Left renal cortex interstitium (tissue), 4 donors: ENCODE data around the gene UGT1A7. TPM values are rescaled to one million over a fixed set of nuclear protein-coding genes. Genes with fewer than 3 reads are reported as not detected.

Experiments used
- DNase-seq, 4 donors: peaks; one replicate each; pipeline ENCODE4 v3.0.0-alpha.2; 2013; ENCODE audit warnings: low read depth in 4 of 4, low spot score in 2 of 4, missing footprints in 1 of 4
- polyA plus RNA-seq, 4 donors: library from polyadenylated mRNA; unstranded; fragments of 120-200 nt; gene quantifications; one replicate each; pipeline ENCODE4 v1.2.1, GENCODE V29; 2013; ENCODE audit not compliant: insufficient read length in 4 of 4

UGT1A7 gene
- polyA plus RNA-seq, 4 donors, result not detected

DNA sequence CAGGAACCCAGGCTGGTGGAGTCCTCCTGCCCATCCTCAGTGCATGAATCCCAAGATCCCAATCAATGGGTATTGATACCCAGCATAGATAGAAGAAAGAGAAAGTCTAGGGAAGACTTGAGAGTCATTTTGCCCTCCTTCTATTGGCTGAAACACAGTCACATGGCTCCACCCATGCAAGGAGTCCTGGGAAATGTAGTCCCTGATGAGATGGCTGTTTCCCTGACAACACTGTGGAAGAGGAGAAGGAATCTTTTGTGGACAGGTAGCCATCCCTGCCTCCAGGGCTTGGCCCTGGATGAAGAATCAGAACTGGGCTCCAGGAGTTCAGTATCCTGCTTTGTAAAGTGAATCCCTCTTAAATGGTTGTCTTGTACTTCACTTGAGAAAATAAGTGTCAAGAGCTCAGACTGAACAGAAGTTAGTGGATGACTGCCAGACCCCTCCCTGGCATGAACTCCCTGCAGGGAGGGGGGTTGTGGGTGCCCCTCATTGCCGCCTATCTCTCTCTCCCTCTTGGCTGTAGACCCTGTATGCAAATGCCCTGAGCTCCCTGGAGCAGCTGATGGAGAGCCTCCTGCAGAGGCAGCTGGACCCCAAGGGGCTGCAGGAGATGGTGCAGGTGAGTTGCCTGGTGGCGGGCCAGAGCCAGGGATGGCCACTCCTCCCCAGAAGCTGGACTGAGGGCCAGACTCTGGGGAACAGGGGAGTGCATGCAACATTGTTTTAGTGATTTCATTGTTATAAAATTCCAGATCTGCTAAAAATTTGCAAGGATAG is 132.5 kb downstream of the UGT1A7 start:
- DNase-seq, result peak in 1 of 4 donors; percentile 19

DNA sequence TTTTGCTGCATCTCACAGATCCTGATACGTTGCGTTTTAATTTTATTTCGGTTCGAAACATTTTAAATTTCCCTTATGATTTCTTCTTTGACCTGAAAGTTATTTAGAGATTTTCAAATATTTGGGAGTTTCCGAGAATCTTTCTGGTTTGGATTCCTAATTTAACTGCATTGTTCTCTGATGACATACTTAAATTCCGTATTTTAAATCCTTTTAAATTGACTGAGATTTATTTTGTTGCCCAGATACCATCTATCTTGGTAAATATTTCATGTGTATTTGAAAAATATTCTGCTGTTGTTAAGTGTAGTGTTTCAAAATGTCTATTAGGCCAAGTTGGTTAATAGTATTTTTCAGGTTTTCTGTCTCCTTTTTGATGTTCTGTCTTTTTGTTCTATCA is 134.2 kb downstream of the UGT1A7 start:
- DNase-seq, result no peak

DNA sequence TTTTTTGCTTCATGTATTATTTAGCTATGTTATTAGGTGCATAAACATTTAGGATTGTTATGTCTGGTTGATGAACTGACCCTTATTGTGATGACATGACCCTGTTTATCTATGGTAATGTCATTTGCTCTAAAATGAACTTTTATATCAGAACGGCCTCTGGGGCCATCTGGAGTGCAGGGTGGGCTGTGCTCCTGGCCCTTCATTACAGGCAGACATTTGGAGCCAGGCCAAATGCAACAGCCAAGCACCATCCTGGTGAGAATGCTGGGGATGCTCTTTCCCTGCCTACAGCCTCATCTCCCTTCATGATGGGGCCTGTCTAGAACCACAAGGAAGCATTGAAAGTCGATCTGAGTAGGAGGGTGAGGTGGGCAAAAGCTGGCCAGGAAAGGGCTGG is 134.6 kb downstream of the UGT1A7 start:
- DNase-seq, result no peak

DNA sequence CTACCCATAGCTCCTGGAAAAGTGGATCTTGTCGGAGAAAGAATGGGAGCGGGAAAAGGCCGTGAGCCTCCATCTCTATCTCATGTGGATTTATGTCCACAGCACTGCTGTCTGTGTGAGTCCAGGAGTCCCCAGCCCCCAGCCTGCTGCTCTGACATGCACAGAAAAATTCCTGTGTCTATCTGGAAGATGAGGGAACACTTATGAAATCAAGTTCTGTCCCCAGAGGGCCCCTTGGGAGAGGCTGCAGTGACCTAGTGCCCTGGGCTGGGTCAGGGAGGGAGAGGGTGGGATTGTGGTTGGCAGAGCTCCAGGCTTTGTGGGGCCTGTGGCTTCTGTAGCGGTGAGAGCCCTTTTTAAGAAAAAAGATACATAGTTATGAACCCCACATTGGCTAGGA is 135.1 kb downstream of the UGT1A7 start:
- DNase-seq, result no peak

DNA sequence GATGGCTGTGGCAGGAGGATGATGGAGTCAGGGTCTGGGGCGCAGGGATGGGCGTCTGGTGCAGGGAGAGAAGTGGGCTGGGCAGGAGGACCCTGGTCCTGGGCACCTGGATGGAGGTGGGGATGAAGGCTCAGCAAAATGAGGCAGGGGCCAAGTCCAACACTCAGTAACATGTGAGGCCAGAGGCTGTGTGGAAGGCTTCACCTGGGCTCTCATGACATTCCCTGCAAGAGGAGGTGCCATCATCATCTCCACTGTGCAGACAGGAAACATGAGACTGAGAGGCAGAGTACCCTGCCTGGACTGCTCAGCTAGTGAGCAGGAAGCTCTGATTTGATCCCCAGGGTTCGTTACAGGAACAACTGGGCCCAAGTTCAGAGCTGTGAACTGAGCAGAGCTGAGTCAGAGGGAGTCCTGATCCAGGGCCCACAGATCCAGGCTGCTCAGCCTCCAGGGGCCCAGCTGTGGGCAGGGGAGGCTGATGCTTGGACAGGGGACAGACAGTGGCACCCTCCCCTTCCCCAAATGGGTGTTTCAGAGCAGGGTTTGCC is 135.7 kb downstream of the UGT1A7 start:
- no peak for DNase-seq

DNA sequence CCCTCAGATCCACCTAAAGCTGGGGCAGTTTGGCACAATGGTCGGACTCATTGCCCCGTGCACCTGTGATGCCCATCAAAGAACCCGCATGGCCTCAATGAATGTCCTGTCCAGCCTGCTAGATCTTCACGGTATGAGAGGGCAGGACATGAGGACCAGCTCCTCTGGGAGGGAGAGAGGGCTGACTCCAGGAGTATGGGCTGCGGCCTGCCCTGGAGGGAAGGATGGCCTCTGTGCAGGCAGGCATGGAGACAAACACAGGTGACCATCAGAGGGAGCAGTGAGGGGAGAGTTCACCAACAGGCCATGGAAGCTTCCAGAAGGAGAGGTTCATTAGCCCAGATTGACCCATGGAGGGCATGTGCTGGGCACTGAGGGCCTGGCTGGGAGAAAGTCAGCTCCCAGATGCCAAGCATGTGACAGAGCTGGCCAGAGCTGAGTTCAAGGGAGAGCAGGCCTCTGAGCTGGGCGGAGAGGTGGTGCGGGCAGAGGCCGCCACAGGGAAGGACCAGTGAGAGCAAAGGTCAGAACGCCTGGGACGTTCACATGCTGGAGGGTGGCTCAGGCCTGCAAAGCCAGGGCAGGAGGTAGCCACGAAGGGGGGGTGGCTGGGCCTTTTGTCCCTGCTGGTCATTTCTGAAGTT is 136.4 kb downstream of the UGT1A7 start:
- no peak for DNase-seq

DNA sequence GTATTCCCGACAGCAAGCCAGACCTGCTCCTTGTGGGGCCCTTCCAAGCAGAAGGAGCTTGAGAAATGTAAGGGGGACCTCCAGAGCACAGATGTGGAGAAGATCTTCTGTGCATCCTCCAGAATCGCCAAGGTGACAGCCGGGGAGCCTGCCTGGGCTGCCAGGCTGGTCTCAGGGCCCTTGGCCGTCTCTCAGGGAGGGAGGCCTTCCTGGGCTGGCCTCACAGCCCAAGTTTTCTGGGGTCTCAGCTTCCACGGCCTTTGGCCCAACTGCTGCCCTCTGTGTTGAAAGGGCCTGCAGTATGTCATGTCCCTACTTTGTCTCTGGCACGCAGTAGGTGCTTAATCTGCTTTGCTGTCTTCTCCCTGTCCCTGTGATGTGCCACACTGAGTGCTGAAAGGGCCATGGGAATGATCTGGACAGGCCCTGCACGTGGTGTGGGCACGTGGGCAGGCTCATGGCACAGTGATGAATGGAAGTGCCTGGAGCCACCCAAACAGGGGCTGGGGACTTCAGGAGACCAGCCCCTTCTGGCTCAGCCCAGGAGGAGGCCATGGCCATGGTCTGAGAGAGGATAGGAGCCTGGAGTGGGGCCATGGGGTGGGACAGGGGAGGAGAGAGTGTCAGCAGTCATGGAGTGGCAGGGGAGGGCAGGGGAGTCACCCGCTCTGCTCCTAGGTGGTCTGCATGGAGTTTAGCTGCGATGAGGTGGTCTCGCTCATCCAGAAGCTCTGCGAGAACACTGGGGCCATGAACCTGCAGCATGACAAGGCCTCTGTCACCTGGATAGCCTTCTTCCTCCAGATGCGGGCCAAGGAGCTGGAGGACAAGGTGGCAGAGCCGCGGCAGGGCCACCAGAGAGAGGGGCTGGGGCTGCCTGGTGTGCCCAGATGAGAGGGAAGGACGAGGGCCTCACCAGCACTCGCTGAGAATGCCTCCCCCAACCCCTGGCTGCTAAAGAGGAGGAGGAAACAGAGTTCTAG is 137.2 kb downstream of the UGT1A7 start:
- DNase-seq, result no peak

DNA sequence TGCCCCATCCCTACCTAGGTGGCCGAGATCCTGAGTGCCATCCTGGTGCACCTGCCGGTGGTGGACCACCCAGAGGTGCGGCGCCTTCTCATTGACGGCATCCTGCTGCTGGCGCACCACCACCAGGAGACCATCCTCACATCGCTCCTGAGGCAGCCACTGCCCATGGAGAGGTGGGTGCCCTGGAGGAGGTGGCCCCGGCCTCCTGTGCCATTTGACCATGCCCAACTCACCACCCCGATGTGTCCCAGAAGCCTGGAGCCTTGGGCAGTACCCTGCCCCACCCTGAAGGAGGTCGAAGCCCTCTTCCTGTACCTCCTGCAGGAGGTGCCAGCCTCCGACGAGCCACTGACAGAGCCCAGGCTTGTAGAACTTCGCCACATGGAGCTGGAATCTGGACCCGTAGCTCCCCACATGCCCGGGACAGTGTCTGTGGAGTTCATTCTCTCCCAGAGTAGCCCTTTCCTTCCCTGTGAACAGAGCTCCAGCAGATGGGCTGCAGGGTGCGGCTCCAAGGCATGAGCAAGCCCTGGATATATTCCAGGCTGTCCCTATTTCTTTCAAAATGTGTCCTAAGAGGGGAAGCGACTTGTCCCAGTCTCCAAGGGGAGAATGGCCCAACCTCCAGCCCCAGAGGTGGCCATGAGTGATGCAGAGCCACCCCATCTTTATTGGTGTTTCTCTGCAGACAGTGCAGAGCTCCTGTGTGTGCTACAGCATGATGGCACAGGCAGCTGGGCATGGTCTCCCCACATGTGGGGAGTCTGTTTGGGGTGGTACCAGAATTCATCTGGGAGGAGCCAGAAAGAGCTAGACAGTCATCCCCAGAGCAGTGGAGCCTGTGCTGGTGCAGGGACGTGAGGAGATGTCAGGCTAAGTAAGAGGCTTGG is 138.4 kb downstream of the UGT1A7 start:
- no peak for DNase-seq

DNA sequence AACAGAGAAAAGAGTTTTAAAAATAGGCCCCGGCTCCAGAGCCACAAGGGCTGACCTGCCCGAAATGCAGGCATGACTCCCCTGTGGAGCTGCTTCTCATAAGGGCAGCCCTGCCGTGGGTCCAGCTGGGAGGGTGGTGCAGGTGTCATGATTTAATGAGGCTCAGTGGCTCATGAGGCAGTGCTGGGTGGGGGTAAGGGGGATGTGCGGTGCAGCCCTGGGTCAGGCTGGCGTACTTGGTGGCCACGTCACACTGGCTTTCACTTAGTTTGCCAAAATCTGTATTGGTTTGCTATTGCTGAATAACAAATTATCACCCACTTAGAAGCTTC is 139.0 kb downstream of the UGT1A7 start:
- no peak for DNase-seq

DNA sequence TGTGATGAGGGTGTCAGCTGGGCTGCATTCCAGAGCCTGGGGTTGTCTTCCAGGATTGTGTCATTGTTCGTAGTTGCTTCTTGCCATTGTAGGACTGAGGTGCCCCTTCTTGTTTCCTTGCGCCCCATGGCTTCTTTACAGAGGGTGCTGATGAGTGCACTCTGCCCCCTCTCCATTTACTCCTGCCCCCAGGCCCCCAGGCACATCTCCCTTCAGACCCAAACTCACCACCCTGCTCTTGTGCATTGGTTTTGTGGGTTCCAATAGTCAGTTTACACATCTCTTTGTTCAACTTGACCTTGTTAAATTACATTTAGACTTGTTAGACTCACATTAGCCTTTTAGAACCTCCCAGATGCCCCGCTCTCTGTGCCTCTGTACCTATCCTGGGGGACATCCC is 139.5 kb downstream of the UGT1A7 start:
- DNase-seq, result no peak

DNA sequence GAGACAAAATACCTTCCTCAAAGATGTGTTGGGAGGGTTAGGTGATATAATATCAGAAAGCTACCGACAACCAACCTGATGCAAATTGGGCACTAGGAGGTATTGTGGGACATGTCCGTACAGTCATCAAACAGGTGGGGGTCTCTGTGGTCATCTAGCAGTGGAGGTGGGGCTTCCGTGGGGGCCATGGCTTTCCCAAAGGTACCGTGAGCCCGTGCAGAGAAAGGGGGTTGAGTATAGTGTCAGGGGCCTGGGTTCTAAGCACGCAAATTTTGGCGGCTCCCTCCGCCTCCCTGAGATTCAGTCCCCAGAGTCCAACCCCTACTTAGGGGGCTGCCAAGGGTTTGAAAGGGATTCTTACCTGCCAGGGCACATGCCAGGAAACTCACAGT is 140.0 kb downstream of the UGT1A7 start:
- no peak for DNase-seq

DNA sequence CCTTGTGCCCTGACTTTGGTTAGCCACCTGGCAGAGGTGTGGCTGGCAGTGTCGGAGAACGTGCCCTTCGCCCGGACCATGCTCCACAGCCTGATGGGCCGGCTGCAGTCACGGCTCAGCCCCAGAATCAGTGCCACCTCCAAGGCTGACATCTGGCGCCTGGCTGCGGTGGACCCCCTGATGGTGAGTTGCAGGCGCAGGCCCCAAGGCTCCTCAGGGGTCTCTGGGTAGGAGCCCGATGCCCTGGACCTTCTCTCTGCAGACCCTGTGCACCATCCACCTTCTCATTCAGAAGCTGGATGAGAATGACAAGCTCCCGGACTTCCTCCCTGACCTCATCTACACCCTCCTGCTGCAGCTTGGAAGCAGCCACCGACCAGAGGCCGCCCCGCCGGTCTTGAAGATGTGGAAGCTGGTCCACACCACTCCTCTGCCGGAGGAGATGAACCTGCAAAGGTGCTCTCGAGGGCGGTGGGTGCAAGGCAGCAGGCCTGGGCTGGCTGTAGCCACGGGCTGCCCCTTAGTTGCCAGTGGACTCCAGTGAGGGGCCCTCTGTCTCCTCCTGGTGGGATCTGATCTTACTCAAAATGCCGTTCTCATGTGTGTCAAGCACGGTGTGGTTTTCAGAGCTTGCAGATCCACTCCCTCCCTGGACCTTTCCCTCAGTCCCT is 140.5 kb downstream of the UGT1A7 start:
- DNase-seq, result no peak

Other genes with a start within 250 kb of the UGT1A7 start
- gene USP40, start 115.1 kb upstream of the UGT1A7 start, polyA plus RNA-seq, result 10 to 100 TPM; 40.8 to 58.8 (median 46.3) TPM
- gene UGT1A8, start 64.3 kb upstream of the UGT1A7 start, polyA plus RNA-seq, result under 1 TPM in 1 of 4 donors, not detected in 3; 0.06 TPM
- gene UGT1A10, start 45.5 kb upstream of the UGT1A7 start, polyA plus RNA-seq, result not detected
- 1 to 10 TPM; 4.2 to 7.3 (median 5.5) TPM for gene UGT1A9, start 10.0 kb upstream of the UGT1A7 start, polyA plus RNA-seq
- gene UGT1A6, start 11.0 kb downstream of the UGT1A7 start, polyA plus RNA-seq, result 1 to 10 TPM; 1.6 to 5.5 (median 3.8) TPM
- gene UGT1A5, start 31.0 kb downstream of the UGT1A7 start, polyA plus RNA-seq, result not detected
- not detected for gene UGT1A4, start 36.8 kb downstream of the UGT1A7 start, polyA plus RNA-seq
- not detected for gene UGT1A3, start 47.1 kb downstream of the UGT1A7 start, polyA plus RNA-seq
- under 1 TPM; 0.11 to 0.46 (median 0.31) TPM for gene UGT1A1, start 78.4 kb downstream of the UGT1A7 start, polyA plus RNA-seq
- under 1 TPM in 3 of 4 donors, not detected in 1; 0.09 to 0.18 (median 0.16) TPM for gene MROH2A, start 96.4 kb downstream of the UGT1A7 start, polyA plus RNA-seq
- gene HJURP, start 172.6 kb downstream of the UGT1A7 start, polyA plus RNA-seq, result 10 to 100 TPM; 17.3 to 26.6 (median 22.4) TPM
- under 1 TPM in 2 of 4 donors, not detected in 2; 0.30 to 0.36 TPM for gene TRPM8, start 235.5 kb downstream of the UGT1A7 start, polyA plus RNA-seq